Sigmoid colon (tissue), 4 donors: ENCODE measurements around the gene SLC39A11.

Source experiments
- CTCF ChIP-seq, 4 experiments: fragments of 450-650 bp in 3 of 4; fragments of 200-600 bp in 1 of 4; IDR thresholded peaks; one replicate each; pipeline ENCODE4 v1.5.1; 2016 to 2019; ENCODE audit warnings: antibody characterized with exemption in 4 of 4, mild to moderate bottlenecking in 3 of 4, moderate library complexity in 2 of 4
- EP300 ChIP-seq, 4 donors: sonication (generic); formaldehyde crosslinking; IDR thresholded peaks; one replicate each; pipeline ENCODE4 v1.6.1; 2017; ENCODE audit warnings: antibody characterized with exemption in 4 of 4
- POLR2A ChIP-seq, 2 donors: fragments of 450-650 bp; IDR thresholded peaks; one replicate each; pipeline ENCODE4 v1.6.1; 2016; ENCODE audit warnings: antibody characterized with exemption in 2 of 2, mild to moderate bottlenecking in 2 of 2, moderate library complexity in 2 of 2

GRCh38 chr17:73130977-73131376, 38.5 kb upstream of the SLC39A11 start:
- no peak for TF ChIP-seq POLR2A (IDR thresholded peaks at IDR 0.05)
- TF ChIP-seq CTCF (IDR thresholded peaks at IDR 0.05) = no peak
- no peak for TF ChIP-seq EP300 (IDR thresholded peaks at IDR 0.05)
